GM18867 (cell line): ENCODE data around the gene KLHL21.
"Not testable (repeated sequence)": the region's sequence is repeated elsewhere in the genome, so short reads cannot be mapped to it uniquely, and the experiment has no call there.

Experiments used
- ATAC-seq: cut with Tn5 transposase; IDR thresholded peaks from one replicate; pipeline ENCODE4 v1.9.1; 2021; ENCODE audit warnings: mild to moderate bottlenecking, moderate library complexity; ENCODE audit not compliant: unreplicated experiment

Gene KLHL21

DNA sequence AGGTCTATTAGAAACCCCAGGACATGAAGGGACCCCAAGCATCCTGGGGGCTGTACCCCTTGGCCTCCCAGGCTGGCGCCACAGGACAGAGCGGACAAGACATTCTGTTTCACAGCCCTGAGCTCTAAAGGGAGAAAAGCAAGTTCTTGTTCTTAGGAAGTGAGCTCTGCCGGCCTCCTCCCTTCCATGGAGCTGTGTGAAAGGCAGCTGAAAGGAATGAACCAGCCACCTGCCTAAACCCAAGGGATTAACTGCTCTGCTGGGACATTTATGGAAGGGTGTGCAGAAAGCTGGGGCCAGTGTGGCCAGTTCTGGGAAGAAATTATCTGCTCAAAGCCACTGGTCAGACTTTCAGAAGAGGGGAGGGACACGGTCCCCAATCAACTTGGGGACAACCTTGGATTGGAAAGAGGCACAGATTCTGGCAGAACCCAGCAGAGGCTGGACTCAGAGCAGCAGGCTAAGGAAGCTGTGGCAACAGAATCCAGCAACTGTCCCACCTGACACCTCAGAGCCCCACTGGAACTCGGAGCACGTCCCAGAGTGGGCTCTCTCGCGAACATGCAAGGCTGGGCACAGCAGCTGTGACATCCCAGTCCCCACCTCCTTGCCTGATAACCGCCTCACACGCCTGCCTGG, 2.1 kb downstream of the KLHL21 start:
- ATAC-seq, result no peak

DNA sequence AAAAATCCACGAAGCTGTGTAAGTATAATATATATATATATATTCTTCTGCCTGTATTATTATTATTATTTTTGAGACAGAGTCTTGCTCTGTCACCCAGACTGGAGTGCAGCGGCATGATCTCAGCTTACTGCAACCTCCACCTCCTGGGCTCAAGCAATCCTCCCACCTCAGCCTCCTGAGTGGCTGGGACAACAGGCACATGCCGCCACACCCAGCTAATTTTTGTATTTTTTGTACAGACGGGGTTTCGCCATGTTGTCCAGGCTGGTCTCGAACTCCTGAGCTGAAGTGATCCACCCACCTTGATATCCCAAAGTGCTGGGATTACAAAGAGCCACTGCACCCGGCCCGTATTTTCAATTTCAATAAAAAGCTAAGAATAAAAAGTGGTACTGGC, 2.7 kb downstream of the KLHL21 start:
- not testable (repeated sequence) for ATAC-seq

DNA sequence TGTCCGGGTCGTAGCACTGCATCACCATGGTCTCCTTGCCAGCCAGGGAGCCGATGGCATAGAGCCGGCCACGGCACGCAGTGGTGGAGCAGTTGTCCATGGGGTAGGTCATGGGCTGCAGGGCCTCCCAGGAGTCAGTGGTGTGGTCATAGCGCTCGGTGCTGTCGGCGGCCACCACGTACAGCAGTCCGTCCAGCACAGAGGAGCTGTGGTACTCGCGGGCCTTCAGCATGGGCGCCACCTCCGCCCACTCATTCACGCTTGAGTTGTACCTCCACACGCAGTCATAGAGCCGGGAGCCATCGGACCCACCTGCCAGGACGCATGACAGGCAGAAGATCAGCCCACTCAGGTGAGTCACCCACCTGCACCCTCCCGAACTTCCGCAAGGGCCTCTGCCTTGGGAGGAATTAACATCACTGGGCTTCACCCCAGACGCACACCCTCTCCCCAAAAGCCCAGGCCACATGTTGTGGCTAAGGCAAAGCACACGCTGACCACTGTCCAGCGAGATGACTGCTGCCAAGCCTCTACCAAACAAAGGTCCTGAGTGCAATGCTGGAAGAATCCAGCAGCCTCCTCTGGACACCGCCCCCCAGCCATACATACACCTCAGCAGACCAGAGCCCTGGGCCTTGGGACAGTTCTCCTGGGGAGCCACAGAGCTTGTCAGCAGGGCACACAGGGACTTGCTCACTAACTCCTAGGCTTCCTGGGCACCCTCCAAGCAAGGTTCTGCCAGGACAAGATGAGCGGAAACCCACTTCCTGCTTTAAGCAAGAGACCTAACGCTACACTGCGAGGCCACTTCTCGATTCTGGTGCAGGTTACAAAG, 3.3 kb downstream of the KLHL21 start:
- no peak for ATAC-seq

DNA sequence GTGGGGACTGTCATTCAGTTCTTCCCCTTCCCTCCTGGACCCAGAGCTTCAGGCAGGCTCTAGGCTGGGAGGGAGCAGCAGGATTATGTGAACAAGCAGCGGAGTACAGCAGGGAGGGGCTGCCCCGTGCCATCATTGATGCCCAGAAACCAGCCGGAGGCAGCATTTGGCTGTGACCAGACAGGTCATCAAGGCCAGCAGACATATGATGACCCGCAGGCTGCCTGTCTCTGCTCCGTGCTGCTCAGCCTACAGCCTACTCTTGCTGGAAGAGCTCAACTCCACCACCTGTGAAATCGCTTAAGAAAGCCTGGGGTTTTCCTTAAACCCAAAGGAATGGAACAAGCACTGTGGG, 4.9 kb downstream of the KLHL21 start:
- ATAC-seq, result no peak

DNA sequence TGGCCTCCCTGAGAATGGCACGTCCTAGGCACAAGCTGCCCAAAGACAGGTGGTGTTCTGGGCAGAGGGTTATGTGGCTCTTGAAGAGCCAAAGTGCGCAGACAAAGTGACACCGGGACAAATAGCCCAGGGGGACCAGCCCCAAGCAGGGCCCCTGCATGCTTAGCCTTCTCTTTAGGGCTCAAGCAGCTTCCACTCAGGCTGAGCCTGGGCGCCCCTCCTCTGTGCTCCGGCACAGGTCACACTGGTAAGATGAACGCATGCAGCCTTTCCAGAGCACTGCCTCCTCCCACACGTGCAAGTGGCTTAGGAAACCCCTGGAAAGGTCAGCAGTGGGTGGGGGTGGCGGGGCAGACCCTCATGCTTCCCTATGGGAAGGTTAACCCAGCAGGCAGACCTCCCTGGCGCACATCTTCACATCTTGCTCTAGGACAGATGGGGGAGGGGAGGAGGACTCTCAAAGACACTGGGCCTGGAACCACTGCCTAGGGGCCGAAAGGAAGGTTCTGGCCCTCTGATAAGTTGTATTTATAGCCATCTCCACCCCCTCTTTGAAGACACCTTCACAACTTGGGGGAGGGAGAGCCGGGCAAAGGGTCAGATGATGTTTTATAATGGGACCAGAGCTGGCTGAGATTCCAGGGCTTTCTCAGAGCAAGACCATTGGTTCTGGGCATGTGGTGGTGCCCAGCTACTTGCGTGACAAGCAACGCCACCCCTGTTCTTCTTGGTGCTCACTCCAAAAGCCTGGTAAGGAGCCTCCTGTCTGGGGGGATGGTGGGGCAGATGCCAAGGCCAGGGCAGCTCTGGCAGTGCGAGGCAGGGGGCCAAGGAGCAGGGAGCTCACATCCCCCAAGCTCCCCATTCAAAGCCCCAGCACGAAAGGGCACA, 5.5 kb downstream of the KLHL21 start:
- ATAC-seq, result no peak

DNA sequence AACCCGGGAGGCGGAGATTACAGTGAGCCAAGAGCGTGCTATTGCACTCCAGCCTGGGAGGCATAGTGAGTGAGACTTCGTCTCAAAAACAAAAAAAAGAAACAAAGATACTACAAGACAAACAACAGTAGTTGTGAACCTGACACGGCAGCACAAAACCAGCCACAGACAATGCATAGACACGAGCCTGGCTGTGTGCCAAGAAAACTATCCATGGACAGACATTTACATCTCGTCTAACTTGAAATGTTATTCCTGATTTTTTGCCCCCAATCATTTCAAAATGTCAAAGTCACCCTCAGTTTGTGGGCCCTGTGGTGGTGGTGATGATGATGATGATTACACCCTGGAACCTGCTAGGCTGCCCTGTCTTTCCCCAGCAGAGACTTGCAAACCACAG, 6.3 kb downstream of the KLHL21 start:
- ATAC-seq, result no peak

DNA sequence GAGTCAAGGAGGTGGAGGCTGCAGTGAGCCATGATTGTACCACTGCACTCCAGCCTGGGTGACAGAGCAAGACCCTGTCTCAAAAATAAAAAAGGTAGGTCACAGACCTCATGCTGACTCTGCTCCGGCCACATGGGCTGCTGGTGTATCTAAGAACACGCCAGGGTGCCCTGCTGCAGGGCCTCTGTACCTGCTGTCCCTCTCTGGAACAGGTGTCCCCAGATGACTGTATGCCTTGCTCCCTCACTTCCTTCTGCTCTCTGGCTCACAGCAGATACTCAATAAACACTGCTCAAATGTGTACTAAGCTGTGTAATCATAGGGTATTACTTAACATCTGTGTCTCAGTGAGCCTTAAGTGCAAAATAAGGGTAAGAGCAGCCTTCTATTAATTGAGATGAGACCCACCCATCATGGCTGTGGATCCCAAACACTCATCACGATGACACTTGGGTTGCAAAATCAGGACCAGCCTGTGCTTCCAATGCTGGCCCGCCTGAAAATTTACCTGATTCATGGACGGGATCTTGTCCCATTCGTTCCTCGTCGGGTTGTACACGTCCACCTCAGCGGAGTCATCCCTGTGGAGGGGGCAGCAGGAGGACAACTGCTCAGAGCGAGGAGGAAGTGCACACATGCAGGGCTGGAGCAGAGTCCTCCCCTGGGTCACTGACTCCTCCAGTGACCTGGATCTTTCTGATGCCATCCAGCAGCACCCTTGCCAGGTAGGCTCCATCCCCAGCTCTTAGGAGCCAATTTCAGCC, 7.5 kb downstream of the KLHL21 start:
- no peak for ATAC-seq

DNA sequence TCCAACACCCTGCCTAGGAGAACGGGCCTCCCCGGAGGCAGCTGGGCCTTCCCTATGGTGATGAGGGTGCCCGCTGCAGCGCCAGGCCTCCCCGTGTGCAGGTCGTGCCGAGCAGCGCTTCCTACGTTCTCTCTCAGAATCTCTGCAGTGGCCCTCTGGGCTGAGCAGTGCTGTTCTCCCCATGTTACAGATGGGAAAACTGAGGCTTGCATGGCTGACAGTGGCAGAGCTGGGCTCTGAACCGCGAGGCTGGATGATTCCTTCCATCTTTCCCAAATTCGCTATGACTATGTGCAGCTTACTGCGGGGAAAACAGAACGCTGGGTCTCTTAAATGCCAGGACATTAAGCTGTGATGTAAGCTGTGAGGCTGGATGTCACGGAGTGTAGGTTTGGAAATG, 8.9 kb downstream of the KLHL21 start:
- no peak for ATAC-seq

DNA sequence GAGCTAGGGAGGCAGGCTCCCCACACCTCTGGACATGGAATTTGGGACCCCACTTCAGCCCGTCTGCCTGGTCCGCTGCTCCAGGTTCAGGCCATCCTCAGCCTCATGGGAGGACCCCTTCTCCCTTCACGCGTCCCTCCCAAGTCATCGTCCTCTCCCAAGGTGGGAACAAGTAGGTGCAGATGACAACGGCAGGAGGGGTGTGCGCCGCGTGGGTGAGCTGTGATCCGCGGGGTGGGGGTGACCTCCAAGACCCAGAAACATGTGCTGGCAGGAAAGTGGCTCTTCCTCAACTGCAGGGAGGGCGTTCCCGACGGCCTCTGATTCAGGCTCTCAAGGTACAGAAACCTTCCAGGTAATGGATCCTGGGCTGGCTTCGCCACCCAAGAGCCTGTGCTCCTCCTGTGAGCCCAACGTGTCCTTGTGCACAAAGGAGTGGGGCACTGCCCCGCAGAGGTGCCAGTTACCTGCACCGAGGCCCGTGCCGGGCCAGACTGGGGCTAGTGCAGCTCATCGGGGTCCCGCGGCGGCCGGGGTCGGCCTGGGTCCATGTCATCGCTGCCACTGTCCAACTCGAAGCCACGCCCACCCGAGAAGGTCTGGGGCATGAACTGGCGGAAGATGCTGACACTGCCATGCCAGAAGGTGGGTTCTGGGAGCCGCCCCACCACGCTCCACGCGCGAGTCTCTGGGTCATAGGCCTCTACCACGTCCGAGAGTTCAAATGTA, 9.6 kb downstream of the KLHL21 start:
- no peak for ATAC-seq

DNA sequence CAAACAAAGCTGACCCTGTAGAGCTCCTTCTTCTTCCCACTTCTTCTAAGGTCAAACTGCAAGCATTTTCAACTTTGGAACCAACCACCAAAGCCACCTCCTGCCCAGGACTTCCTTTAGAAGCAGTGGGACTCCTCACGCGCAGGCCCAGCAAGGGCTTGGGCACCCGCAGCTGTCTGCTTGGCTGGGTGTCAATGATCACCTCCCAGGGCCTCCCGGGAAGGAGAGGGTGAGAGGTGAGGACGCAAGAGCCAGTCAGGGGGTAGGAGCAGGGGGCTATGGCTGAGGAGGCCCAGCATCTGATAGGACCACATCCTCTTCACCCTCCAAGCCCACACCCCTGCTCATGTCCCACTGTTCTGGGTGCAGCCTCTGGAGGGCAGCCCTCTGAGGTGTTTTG, 10.2 kb downstream of the KLHL21 start:
- no peak for ATAC-seq

DNA sequence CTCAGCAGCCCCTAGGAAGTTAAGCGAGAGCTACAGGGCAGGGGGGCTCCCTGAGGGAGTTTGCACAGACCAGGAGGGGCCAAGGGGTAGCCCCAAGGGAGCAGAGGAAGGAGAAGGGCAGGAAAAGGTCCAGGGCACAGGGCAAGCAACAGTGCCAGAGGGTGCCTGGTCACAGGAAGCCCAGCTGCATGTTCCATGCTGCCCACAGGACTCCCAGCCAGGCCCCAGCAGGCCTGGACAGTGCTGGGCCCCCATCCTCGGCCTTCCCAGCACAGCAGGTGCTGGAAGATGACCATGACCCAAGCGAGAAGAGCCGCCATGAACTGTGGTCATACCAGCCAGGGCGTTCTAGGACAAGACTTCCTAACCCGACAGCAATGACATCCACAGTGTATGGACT, 11.0 kb downstream of the KLHL21 start:
- no peak for ATAC-seq

DNA sequence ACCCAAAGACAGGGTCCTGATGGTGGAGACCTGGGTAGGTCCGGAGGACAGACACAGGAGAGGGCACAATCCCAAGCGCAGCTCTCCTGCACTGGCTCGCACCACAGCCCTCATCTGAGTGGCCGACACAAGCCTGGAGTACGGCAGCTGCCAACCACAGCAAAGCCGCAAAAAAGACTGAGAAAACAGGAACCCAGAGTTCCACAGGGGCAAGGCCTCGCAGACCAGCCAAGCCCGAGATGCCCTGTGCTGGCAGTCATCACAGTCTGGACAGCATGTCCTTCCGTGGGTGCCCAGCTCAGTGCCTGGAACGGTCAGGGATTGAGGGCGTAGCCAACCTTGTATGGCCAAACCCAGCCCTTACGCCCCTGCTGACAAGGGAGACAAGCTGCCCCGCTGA, 11.4 kb downstream of the KLHL21 start:
- ATAC-seq, result no peak

DNA sequence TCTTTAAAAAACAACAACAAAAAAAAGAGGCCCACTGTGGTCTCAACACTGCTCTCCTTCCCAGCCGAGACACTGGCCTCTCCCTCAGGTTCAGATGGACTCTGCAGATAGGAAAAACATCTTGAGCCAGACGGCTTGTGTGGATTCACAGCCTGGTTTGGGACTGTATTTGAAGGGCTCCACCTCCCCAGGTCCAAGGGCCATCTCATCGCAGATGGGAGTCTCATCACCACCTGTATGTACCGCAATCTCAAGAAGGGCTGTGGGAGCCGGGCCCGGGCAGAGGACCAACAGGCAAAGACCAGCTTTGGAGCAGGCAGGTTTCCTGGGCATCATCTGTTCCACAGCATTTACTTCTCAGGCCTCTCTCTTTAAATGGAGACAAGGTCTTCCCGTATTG, 12.6 kb downstream of the KLHL21 start:
- no peak for ATAC-seq

DNA sequence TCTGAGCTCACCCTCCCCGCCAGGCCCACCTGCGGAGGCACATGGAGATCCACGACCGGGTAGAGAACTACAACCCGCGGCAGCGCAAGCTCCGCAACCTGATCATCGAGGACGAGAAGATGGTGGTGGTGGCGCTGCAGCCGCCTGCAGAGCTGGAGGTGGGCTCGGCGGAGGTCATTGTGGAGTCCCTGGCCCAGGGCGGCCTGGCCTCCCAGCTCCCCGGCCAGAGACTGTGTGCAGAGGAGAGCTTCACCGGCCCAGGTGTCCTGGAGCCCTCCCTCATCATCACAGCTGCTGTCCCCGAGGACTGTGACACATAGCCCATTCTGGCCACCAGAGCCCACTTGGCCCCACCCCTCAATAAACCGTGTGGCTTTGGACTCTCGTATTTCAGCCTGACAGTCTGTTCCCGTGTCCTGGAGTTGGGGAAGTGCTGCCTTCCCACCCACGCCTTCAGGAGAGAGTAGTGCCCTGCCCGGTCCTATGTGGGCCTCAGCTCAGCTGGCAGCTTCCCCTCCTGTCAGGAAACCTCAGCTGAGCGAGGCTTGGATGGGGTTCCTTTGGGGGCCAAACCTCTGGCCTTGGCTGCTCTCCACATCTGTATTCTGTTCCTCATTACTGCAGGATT, 13.7 kb downstream of the KLHL21 start:
- ATAC-seq, result no peak

DNA sequence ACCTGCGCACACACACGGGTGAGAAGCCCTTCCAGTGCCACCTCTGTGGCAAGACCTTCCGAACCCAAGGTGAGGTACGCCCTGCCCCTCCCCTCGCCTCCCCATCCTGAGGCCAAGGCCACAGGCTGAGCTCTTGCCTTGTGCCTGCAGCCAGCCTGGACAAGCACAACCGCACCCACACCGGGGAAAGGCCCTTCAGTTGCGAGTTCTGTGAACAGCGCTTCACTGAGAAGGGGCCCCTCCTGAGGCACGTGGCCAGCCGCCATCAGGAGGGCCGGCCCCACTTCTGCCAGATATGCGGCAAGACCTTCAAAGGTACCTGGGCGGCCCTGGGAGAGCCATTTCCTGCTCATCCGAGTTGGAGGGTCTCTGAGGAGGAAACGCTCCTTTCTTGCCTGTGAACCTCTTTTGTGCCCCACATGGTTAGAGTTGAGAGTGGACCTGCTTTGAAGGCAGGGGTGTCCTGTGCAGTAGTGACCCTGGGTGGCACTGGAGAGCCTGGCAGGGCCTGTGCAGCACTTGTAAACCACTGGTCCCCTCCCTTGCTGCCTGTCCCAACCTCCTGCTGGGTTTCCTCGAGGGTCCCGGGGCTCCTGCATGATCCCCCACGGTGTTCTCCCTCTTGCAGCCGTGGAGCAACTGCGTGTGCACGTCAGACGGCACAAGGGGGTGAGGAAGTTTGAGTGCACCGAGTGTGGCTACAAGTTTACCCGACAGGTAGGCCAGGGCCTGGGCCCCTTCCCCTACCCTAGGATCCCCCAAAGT, 14.4 kb downstream of the KLHL21 start:
- no peak for ATAC-seq

DNA sequence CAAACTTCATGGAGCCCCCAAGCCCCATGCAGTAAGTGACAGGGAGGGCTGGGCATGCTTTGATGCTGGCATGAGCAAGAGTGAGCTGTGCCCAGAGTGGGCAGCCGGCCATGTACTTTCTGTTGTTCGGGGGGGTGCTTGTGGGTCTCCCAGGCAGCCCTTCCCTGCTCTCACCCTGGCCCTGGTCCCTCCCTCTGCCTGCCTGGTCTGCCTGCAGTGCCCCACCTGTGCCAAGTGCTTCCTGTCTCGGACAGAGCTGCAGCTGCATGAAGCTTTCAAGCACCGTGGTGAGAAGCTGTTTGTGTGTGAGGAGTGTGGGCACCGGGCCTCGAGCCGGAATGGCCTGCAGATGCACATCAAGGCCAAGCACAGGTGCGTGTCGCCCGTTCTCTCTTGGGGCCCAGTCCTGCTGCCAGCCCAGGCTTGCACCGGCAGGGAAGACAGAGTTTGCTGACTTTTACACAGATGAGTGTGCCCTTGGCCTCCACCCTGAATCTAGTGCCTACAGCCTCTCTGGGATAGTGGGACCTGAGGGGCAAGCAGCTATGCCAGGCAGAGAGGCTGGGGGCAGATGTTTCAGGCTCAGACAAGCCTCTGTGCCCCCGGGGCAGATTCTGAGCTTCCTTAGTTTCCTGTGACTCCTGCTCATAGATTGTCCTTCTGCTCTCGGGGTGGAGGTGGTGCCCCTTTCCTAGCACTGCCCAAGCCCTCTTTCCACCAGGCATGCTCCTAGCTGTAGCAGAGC, 15.2 kb downstream of the KLHL21 start:
- ATAC-seq, result no peak

DNA sequence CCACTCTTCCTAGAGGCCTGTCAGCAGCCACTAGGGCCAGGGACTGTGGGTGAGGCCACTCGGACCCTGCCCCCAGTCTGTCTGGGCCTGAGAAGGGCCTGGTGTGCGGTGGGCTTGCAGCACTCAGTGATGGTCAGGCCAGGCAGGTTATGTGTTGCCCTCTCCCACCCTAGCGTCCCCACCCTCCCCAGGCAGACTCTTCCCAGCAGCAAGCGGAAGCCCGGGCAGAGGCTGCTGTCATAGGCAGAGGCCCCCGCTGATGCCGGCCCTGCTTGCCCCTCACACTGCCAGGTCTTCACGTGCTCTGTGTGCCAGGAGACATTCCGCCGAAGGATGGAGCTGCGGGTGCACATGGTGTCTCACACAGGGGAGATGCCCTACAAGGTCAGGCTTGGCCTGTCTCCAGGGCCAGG, 16.3 kb downstream of the KLHL21 start:
- no peak for ATAC-seq

DNA sequence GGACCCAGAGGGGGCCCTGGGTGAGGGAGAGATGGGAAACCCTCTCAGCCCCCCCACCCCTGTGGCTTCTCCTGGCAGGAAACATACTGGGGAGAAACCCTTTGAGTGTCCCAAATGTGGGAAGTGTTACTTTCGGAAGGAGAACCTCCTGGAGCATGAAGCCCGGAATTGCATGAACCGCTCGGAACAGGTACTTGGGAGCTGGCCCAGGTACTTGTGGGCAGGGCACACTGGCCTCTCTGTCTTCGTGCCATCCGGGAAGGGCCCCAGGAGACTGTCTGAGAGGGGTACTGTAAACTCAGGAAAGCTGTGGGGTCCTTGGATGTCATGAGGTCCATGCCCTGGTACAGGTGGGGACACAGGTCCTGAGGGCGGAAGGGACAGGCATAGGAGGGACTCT, 16.8 kb downstream of the KLHL21 start:
- ATAC-seq, result no peak
